ENCODE results near the gene PRKAG3. TPM values are rescaled to one million over a fixed set of nuclear protein-coding genes. Genes with fewer than 3 reads are reported as not detected.
A peak's percentile ranks its signal among the peaks of the same experiment; 100 is the strongest.

PRKAG3 gene
- total and polyA plus RNA-seq, 2 donors (not counting 3 experiments of a cell fraction or from before 2014, with no cell fraction given), result not detected

- Histone ChIP-seq H3K79me2 (ENCODE audit: control insufficient read depth, insufficient read depth, low read length) (no peaks in the 10 kb centered on the region), H3K36me3 (ENCODE audit: control insufficient read depth in 2 of 2, extremely low read depth in 1 of 2, insufficient read depth in 2 of 2, low read length in 2 of 2) (no peaks in the 10 kb centered on the region), H3K9ac (replicated peaks; ENCODE audit: extremely low read depth, insufficient read depth, low read length) (no peak overlapping the region), H3K4me3 (replicated peaks in 1 of 3; ENCODE audit: insufficient read depth in 1 of 3, low read depth in 1 of 3, low read length in 3 of 3) (no peak overlapping the region), H2AFZ (ENCODE audit: low read depth, low read length) (no peak overlapping the region), H3K9me1 (replicated peaks; ENCODE audit: control insufficient read depth, extremely low read depth, insufficient read depth, low read length) (no peaks in the 10 kb centered on the region), H3K27ac (ENCODE audit: insufficient read depth, low read depth, low read length) (no peak overlapping the region), H4K20me1 (replicated peaks; ENCODE audit: control insufficient read depth, extremely low read depth, insufficient read depth, low read length) (no peaks in the 10 kb centered on the region), H3K4me2 (ENCODE audit: insufficient read depth, low read length) (no peak overlapping the region), H3K9me3 (replicated peaks; ENCODE audit: control insufficient read depth, insufficient read depth, low read length) (no peaks in the 10 kb centered on the region), H3K27me3 (ENCODE audit: control insufficient read depth in 2 of 2, insufficient read depth in 2 of 2, low read length in 2 of 2) (no peaks in the 10 kb centered on the region), H3K4me1 (ENCODE audit: control insufficient read depth, extremely low read depth, insufficient read depth, low read length) (peaks cover 6% of the 10 kb centered on the region)
- no peak for DNase-seq (ENCODE audit: low read depth, low spot score)
- intact Hi-C loops (cut with micrococcal nuclease) (loop anchor here (2.0 kb wide), 1 partner anchor 49 kb away; no protein-coding TSS in a partner anchor), dilution Hi-C loops (cut with MboI; ENCODE audit: extremely low pct_ligation_motif_present, low sequenced_read_pairs) (no loop called here)
- CTCF ChIA-PET, result interaction anchor here (0.7 to 4.7 kb wide), 4 partner anchors 13 to 73 kb away, joined by 3 to 38 read pairs (median 3); partner anchors contain the start of gene TTLL4
- no TSS peak for BruUV-seq (replicated peaks)
- no peak for FAIRE-seq
- TF ChIP-seq JUN (IDR thresholded peaks at IDR 0.05; ENCODE audit: borderline replicate concordance, insufficient read depth, insufficient read length, low read depth) (no peak), MAX (IDR thresholded peaks at IDR 0.05; ENCODE audit: insufficient read depth, insufficient read length) (no peak), GATA2 (IDR thresholded peaks at IDR 0.05; ENCODE audit: insufficient read depth, insufficient read length, low read depth, low read length) (no peak)
- POLR2A ChIA-PET, result no interaction called here
Observed at GRCh38 chr2:218783688-218784087, 47.9 kb downstream of the PRKAG3 start.

- dilution Hi-C loops (cut with MboI; ENCODE audit: extremely low pct_ligation_motif_present, low sequenced_read_pairs), result no loop called here
- H2AFZ ChIP-seq (ENCODE audit: low read depth, low read length), result peak overlapping the region; percentile 84
- H3K36me3 ChIP-seq (ENCODE audit: control insufficient read depth in 2 of 2, extremely low read depth in 1 of 2, insufficient read depth in 2 of 2, low read length in 2 of 2), result no peaks in the 10 kb centered on the region
- H3K27ac ChIP-seq (ENCODE audit: insufficient read depth, low read depth, low read length), result no peak overlapping the region
- no peak for FAIRE-seq
- H3K9me1 ChIP-seq (replicated peaks; ENCODE audit: control insufficient read depth, extremely low read depth, insufficient read depth, low read length), result no peaks in the 10 kb centered on the region
- ChIA-PET POLR2A (interaction anchor here (0.6 kb wide), 1 partner anchor 71 kb away, joined by 3 read pairs; no protein-coding TSS in a partner anchor), CTCF (interaction anchor here (1.0 to 4.7 kb wide), 9 partner anchors 14 to 123 kb away, joined by 3 to 38 read pairs (median 3); partner anchors contain the start of genes BCS1L, TTLL4 and ZNF142)
- peak overlapping the region; percentile 68 for H3K9ac ChIP-seq (replicated peaks; ENCODE audit: extremely low read depth, insufficient read depth, low read length)
- TF ChIP-seq POLR2A (IDR thresholded peaks at IDR 0.05; ENCODE audit: low read depth, low read length) (no peak), JUN (IDR thresholded peaks at IDR 0.05; ENCODE audit: borderline replicate concordance, insufficient read depth, insufficient read length, low read depth) (no peak), MAX (IDR thresholded peaks at IDR 0.05; ENCODE audit: insufficient read depth, insufficient read length) (no peak), FOS (IDR thresholded peaks at IDR 0.05; ENCODE audit: borderline replicate concordance, insufficient read depth, low read length) (no peak), GATA2 (IDR thresholded peaks at IDR 0.05; ENCODE audit: insufficient read depth, insufficient read length, low read depth, low read length) (no peak), MYC (IDR thresholded peaks at IDR 0.05; ENCODE audit: low read depth, low read length) (no peak), POLR2AphosphoS5 (IDR thresholded peaks at IDR 0.05; ENCODE audit: insufficient read depth, low read depth, low read length) (no peak), CTCF (IDR thresholded peaks at IDR 0.05; ENCODE audit: extremely low read depth in 1 of 2, insufficient read depth in 1 of 2, low read depth in 1 of 2, low read length in 2 of 2) (no peak)
- H3K4me3 ChIP-seq (replicated peaks in 1 of 3; ENCODE audit: insufficient read depth in 1 of 3, low read depth in 1 of 3, low read length in 3 of 3), result peak overlapping the region in 2 of 3 experiments; percentile 44 to 66
- DNase-seq (ENCODE audit: low read depth, low spot score), result no peak
- no peaks in the 10 kb centered on the region for H3K79me2 ChIP-seq (ENCODE audit: control insufficient read depth, insufficient read depth, low read length)
- no peaks in the 10 kb centered on the region for H4K20me1 ChIP-seq (replicated peaks; ENCODE audit: control insufficient read depth, extremely low read depth, insufficient read depth, low read length)
- no peaks in the 10 kb centered on the region for H3K9me3 ChIP-seq (replicated peaks; ENCODE audit: control insufficient read depth, insufficient read depth, low read length)
- H3K4me2 ChIP-seq (ENCODE audit: insufficient read depth, low read length), result peak overlapping the region; percentile 87
- no TSS peak for BruUV-seq (replicated peaks)
- intact Hi-C loops (cut with micrococcal nuclease), result loop anchor here (2.0 kb wide), 1 partner anchor 50 kb away; no protein-coding TSS in a partner anchor
- peaks cover 6% of the 10 kb centered on the region for H3K4me1 ChIP-seq (ENCODE audit: control insufficient read depth, extremely low read depth, insufficient read depth, low read length)
- no peaks in the 10 kb centered on the region for H3K27me3 ChIP-seq (ENCODE audit: control insufficient read depth in 2 of 2, insufficient read depth in 2 of 2, low read length in 2 of 2)
Observed at GRCh38 chr2:218782528-218782844, 49.1 kb downstream of the PRKAG3 start.

Data from endothelial cell of umbilical vein (primary cell).